K562 (cell line): Measurements from ENCODE around the gene SLC20A1. TPM values are rescaled to one million over a fixed set of nuclear protein-coding genes. Genes with fewer than 3 reads are reported as not detected.

ENCODE experiments used
- ATAC-seq: fragments of 200-7000 bp; cut with Tn5 transposase; 3 replicates; pipeline ENCODE4 v1.9.1; 2020; ENCODE audit warnings: moderate library complexity
- BruUV-seq: library from RNA; stranded (reverse); fragments of 400-500 nt; replicated peaks from 2 replicates; lab custom pipeline; 2021; lab: Mats Ljungman, UMichigan
- CTCF ChIA-PET: fragments of 300-600 bp; formaldehyde crosslinking; extraction: SDS; loops from one replicate; lab custom pipeline; 2021; ENCODE audit warnings: low intra/inter-chr PET ratio; lab: Yijun Ruan, JAX
- POLR2A ChIA-PET: fragments of 300-600, 350-650 bp; sonication (Branson Sonifier 250); formaldehyde crosslinking; extraction: SDS; loops from one replicate; lab custom pipeline; 2021; ENCODE audit warnings: antibody characterized with exemption, inconsistent platforms; lab: Yijun Ruan, JAX
- DNase-seq, 4 experiments: peaks; one replicate each; pipeline versions ENCODE4 v3.0.0 to v3.0.0-alpha.2; 2011 to 2018; ENCODE audit warnings: low spot score in 3 of 4, mixed read lengths in 3 of 4; ENCODE audit errors: extremely low read depth in 1 of 4
- FAIRE-seq: peaks from 2 replicates; lab custom pipeline; 2011; peaks lifted over from hg19 to GRCh38; lab: Jason Lieb, UNC
- H2AFZ ChIP-seq: 2 replicates; pipeline ENCODE4 v1.6.0; 2011; ENCODE audit warnings: low read depth, low read length, control low read depth, inconsistent platforms
- H3K27ac ChIP-seq: fragments of 200-600 bp; 3 replicates; pipeline ENCODE4 v1.8.0; 2011; ENCODE audit warnings: low read depth, mild to moderate bottlenecking, control low read depth, inconsistent platforms, low read length, moderate library complexity, mixed read lengths; ENCODE audit errors: extremely low read depth
- H3K27me3 ChIP-seq, 2 experiments: fragments of 300-600 bp in 1 of 2; 2 replicates in 1 of 2; 3 replicates in 1 of 2; pipeline versions ENCODE4 v1.6.0 to v1.8.0; 2011; ENCODE audit warnings: inconsistent platforms in 2 of 2, low read length in 2 of 2, mild to moderate bottlenecking in 1 of 2, mixed read lengths in 1 of 2, moderate library complexity in 1 of 2; ENCODE audit not compliant: control insufficient read depth in 2 of 2, insufficient read depth in 2 of 2
- H3K36me3 ChIP-seq: fragments of 300-600 bp; 3 replicates; pipeline ENCODE4 v1.8.0; 2011; ENCODE audit warnings: mild to moderate bottlenecking, low read length, inconsistent platforms; ENCODE audit not compliant: control insufficient read depth, insufficient read depth
- H3K4me1 ChIP-seq, 2 experiments: fragments of 200-600 bp in 1 of 2; replicated peaks in 1 of 2; 2 replicates in 1 of 2; 3 replicates in 1 of 2; pipeline versions ENCODE4 v1.5.1 to v1.8.0; 2011; ENCODE audit warnings: inconsistent platforms in 2 of 2, low read length in 2 of 2, mild to moderate bottlenecking in 1 of 2, mixed read lengths in 1 of 2, moderate library complexity in 1 of 2; ENCODE audit not compliant: control insufficient read depth in 2 of 2, insufficient read depth in 2 of 2
- H3K4me2 ChIP-seq: 2 replicates; pipeline ENCODE4 v1.6.1; 2011; ENCODE audit warnings: low read length, control low read depth, inconsistent platforms, mixed read lengths; ENCODE audit not compliant: insufficient read depth
- H3K4me3 ChIP-seq: fragments of 200-600 bp; sonication (generic), shearing (Covaris generic); 2 replicates; pipeline ENCODE4 v1.5.1; 2016; ENCODE audit warnings: control low read depth, inconsistent platforms
- H3K79me2 ChIP-seq: fragments of 200-600 bp; 3 replicates; pipeline ENCODE4 v1.8.0; 2011; ENCODE audit warnings: low read length, inconsistent platforms; ENCODE audit not compliant: control insufficient read depth, insufficient read depth
- H3K9ac ChIP-seq, 2 experiments: 2 replicates each; pipeline versions ENCODE4 v1.6.0 to v1.6.1; 2011; ENCODE audit warnings: low read depth in 2 of 2, low read length in 2 of 2, control low read depth in 1 of 2, inconsistent platforms in 1 of 2, mild to moderate bottlenecking in 1 of 2, mixed read lengths in 1 of 2; ENCODE audit not compliant: insufficient read depth in 1 of 2
- H3K9me1 ChIP-seq: one replicate; pipeline ENCODE4 v1.6.0; 2011; ENCODE audit warnings: inconsistent platforms, mild to moderate bottlenecking, low read length, moderate library complexity; ENCODE audit not compliant: control insufficient read depth, insufficient read depth
- H3K9me3 ChIP-seq: replicated peaks from 2 replicates; pipeline ENCODE4 v1.5.1; 2011; ENCODE audit warnings: low read depth, low read length, inconsistent platforms; ENCODE audit not compliant: control insufficient read depth, insufficient read depth
- H4K20me1 ChIP-seq: replicated peaks from 2 replicates; pipeline ENCODE4 v1.6.1; 2011; ENCODE audit warnings: low read length, inconsistent platforms, mixed read lengths; ENCODE audit not compliant: control insufficient read depth, insufficient read depth
- ESRRB ChIP-seq: fragments of 250-450 bp; sonication (Bioruptor Pico); IDR thresholded peaks from 2 replicates; pipeline ENCODE4 v1.5.0; 2020; ENCODE audit warnings: mild to moderate bottlenecking, moderate library complexity, borderline replicate concordance
- FOXP1 ChIP-seq: sonication (generic); formaldehyde crosslinking; IDR thresholded peaks from 2 replicates; pipeline ENCODE4 v1.8.0; 2022; ENCODE audit warnings: mild to moderate bottlenecking, missing genetic modification reagents
- KHSRP ChIP-seq: fragments of 450-650 bp; IDR thresholded peaks from 2 replicates; pipeline ENCODE4 v1.6.1; 2017
- KLF16 ChIP-seq: IDR thresholded peaks from 2 replicates; pipeline ENCODE4 v1.6.1; 2016; ENCODE audit warnings: antibody characterized with exemption
- PRDM10 ChIP-seq: fragments of 450-650 bp; IDR thresholded peaks from 2 replicates; pipeline ENCODE4 v1.6.1; 2018; ENCODE audit not compliant: partially characterized antibody
- RBM34 ChIP-seq: fragments of 200-400 bp; formaldehyde crosslinking; IDR thresholded peaks from 2 replicates; pipeline ENCODE4 v1.6.1; 2018; ENCODE audit warnings: low read length, borderline replicate concordance; ENCODE audit not compliant: insufficient read depth
- SUPT5H ChIP-seq: fragments of 450-650 bp; IDR thresholded peaks from 2 replicates; pipeline ENCODE4 v1.6.1; 2016
- ZNF134 ChIP-seq: fragments of 250-450 bp; sonication (Bioruptor Pico); conservative IDR thresholded peaks from 2 replicates; pipeline ENCODE4 v1.4.0; 2020
- ZNF24 ChIP-seq: fragments of 450-650 bp; IDR thresholded peaks from 2 replicates; pipeline ENCODE4 v1.6.1; 2016
- ZNF592 ChIP-seq: fragments of 450-650 bp; IDR thresholded peaks from 2 replicates; pipeline ENCODE4 v1.6.1; 2017; ENCODE audit warnings: antibody characterized with exemption, mild to moderate bottlenecking
- ZNF707 ChIP-seq: fragments of 250-450 bp; sonication (Bioruptor Pico); conservative IDR thresholded peaks from 2 replicates; pipeline ENCODE4 v1.8.0; 2022; ENCODE audit warnings: inconsistent platforms, mild to moderate bottlenecking, moderate library complexity
- WGBS: fragments of 100-300 bp; shearing (Covaris generic); methylation state at CpG from one replicate; pipeline ENCODE4 v1.1.6; 2016; ENCODE audit warnings: low coverage, mixed read lengths; ENCODE audit not compliant: insufficient coverage; ENCODE audit errors: missing lambda C conversion rate; 5-methylcytosine and 5-hydroxymethylcytosine counted together
- in situ Hi-C: fragments of 300-500 bp; cut with MboI; formaldehyde crosslinking; loops from 4 replicates; pipeline ENCODE4 v1.15.0; 2018; ENCODE audit warnings: inconsistent platforms, mixed read lengths
- intact Hi-C: fragments of 100-400 bp; cut with micrococcal nuclease; formaldehyde crosslinking; loops from 2 replicates; pipeline ENCODE4 v1.14.2; 2022
- polyA plus RNA-seq, 8 experiments: library from polyadenylated mRNA; depleted of rRNA in 4 of 8; stranded (reverse) in 5 of 8; unstranded in 3 of 8; fragments of >200 nt; fragmentation: Nextera tagmentation in 2 of 8; fragmentation: Illumina TruSeq in 1 of 8; extraction: Ambion mirVana in 2 of 8; extraction: Trizol in 1 of 8; gene quantifications; 2 replicates each; pipeline versions ENCODE4 v1.2.1 to v1.2.3, GENCODE V29; 2011 to 2014; ENCODE audit warnings: inconsistent platforms in 1 of 8, missing spikeins in 1 of 8
- total RNA-seq, 7 experiments: library from RNA; depleted of rRNA in 6 of 7; stranded (reverse); fragments of >200 nt in 6 of 7; fragmentation: Illumina TruSeq in 2 of 7; extraction: Trizol in 2 of 7; gene quantifications; 2 replicates each; pipeline versions ENCODE4 v1.2.1 to v1.2.3, GENCODE V29; 2011 to 2021; ENCODE audit warnings: low replicate concordance in 1 of 7

SLC20A1 gene
- total and polyA plus RNA-seq, 9 of the 15 experiments (the other 6 are each of a cell fraction or from before 2014, with no cell fraction given): 53.8 to 150 (median 74.7) TPM

GRCh38 chr2:112685271-112685884 lies 39.6 kb downstream of the SLC20A1 start (continued):
- peak; percentile 50 for TF ChIP-seq PRDM10
- no peak for TF ChIP-seq RBM34

- H3K4me1 ChIP-seq: peaks cover 52 to 71% of the 10 kb centered on the region in 2 experiments
- H3K36me3 ChIP-seq: no peaks in the 10 kb centered on the region
- no peaks in the 10 kb centered on the region for H3K9me3 ChIP-seq
- WGBS: 22% methylated on average over 14 of the region's 15 CpGs
- H3K27ac ChIP-seq: peak overlapping the region; percentile 93
- H3K9ac ChIP-seq: peak overlapping the region; percentile 79 to 88
- no TSS peak for BruUV-seq
- H2AFZ ChIP-seq: peak overlapping the region; percentile 97
- CTCF ChIA-PET: no interaction called here
- H3K27me3 ChIP-seq: no peaks in the 10 kb centered on the region
- no peaks in the 10 kb centered on the region for H3K79me2 ChIP-seq
- in situ Hi-C loops: no loop called here
- no peaks in the 10 kb centered on the region for H3K9me1 ChIP-seq
- no peak overlapping the region; the same call in 1 of the 2 replicates for H3K4me3 ChIP-seq
- ATAC-seq (peak; percentile 82), FAIRE-seq (peak; percentile 95), DNase-seq (peak; percentile 75 to 96 (median 85))
- intact Hi-C loops: no loop called here
- POLR2A ChIA-PET: interaction anchor here (0.6 to 3.5 kb wide), 10 partner anchors 11 to 44 kb away, joined by 3 to 14 read pairs (median 6); partner anchors contain the start of gene SLC20A1
- H3K4me2 ChIP-seq: peak overlapping the region; percentile 73
- H4K20me1 ChIP-seq: no peaks in the 10 kb centered on the region
- TF ChIP-seq ZNF134 (CRISPR knock-in tag) (no peak), ESRRB (CRISPR knock-in tag) (no peak), ZNF592 (peak; percentile 93; the same call in 1 of the 2 replicates), KHSRP (no peak), ZNF707 (no peak), ZNF24 (no peak), FOXP1 (CRISPR knock-in tag) (0 out of 2 replicates have a peak, but pooled peaks have one; percentile 45), SUPT5H (peak; percentile 57), KLF16 (no peak)
Measured at GRCh38 chr2:112686348-112687217, 40.8 kb downstream of the SLC20A1 start.
